GM12891 (cell line): ENCODE measurements around the gene PLEKHA8.

Source experiments
- DNase-seq: peaks from one replicate; pipeline ENCODE4 v3.0.0; 2011; ENCODE audit warnings: low spot score; ENCODE audit not compliant: insufficient read length
- FAIRE-seq: peaks from 2 replicates; lab custom pipeline; 2011; peaks lifted over from hg19 to GRCh38; lab: Jason Lieb, UNC
- PAX5 ChIP-seq: IDR thresholded peaks from 2 replicates; pipeline ENCODE4 v1.6.1; 2011; ENCODE audit warnings: low read length, moderate library complexity, mild to moderate bottlenecking; ENCODE audit not compliant: insufficient read depth, severe bottlenecking
- POLR2A ChIP-seq: IDR thresholded peaks from 2 replicates; pipeline ENCODE4 v1.6.1; 2011; ENCODE audit warnings: low read depth, low read length, control low read depth
- POLR2AphosphoS5 ChIP-seq: IDR thresholded peaks from 2 replicates; pipeline ENCODE4 v1.6.1; 2011; ENCODE audit warnings: low read depth, low read length, control low read depth
- POU2F2 ChIP-seq: IDR thresholded peaks from 2 replicates; pipeline ENCODE4 v1.6.1; 2011; ENCODE audit warnings: low read depth, mild to moderate bottlenecking, control low read depth, low read length, moderate library complexity
- SPI1 ChIP-seq: IDR thresholded peaks from 2 replicates; pipeline ENCODE4 v1.6.1; 2011; ENCODE audit warnings: low read depth, low read length, control low read depth
- TAF1 ChIP-seq: IDR thresholded peaks from 2 replicates; pipeline ENCODE4 v1.6.1; 2011; ENCODE audit warnings: low read depth, low read length, control low read depth

Gene PLEKHA8

DNA sequence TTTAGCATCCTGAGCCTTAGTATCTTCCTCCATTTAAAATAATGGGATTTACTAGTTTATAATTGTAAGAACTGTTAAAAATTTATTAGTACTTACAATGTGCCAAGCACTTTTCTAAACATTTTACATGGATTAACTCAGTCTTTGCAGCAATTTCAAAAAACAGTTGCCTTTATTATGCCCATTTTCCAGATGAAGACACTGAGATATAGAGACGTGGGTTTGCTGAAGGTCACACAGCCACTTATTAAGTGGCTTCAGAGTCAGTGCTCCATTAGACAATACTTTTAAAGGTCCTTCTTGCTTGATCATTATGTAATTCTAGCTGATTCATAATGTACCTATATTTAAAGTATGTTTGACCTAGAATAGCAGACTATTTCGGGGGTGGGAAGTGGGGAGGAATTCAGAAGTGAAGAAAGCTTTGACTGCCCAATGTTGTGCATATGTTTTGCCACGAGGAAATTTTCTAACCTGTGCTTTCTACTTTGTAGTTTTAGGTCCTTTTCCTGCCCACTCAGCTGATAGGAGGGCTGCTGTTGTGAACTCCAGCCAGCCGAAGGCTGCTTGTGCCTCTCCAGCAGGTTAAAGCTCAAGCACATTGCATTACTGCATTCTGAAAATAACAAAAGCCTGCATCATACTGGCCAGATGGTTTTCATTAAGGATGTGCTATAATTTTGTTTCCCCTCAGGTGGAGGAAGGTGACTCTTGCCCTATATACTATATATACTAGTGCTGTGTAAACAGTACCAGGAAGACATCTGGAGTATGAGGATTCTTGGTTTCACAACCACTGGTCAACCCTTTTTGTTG is 4.3 kb downstream of the PLEKHA8 start:
- no peak for DNase-seq
- 0 out of 2 replicates have a peak, but pooled peaks have one; percentile 10 for TF ChIP-seq SPI1
- TF ChIP-seq POU2F2: no peak
- no peak for TF ChIP-seq TAF1
- no peak for FAIRE-seq

DNA sequence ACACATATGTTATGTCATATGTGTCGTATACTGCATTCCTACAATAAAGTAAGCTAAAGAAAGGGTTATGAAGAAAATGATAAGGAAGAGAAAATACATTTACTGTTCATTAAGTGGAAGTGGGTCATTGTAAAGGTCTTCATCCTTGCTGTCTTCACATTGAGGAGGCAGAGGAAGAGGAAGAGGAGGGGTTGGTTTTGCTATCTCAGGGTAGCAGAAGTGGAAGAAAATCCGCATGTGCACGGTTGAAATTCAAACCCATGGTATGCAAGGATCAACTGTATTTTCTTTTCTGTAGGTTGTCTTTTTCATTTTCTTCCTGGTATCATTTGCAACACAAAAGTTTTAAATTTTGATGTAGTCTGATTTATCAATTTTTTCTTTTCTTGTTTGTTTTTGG is 6.3 kb downstream of the PLEKHA8 start:
- FAIRE-seq: no peak
- TF ChIP-seq SPI1 (no peak), POLR2AphosphoS5 (no peak), POU2F2 (no peak), PAX5 (no peak), TAF1 (no peak), POLR2A (no peak)
- no peak for DNase-seq

DNA sequence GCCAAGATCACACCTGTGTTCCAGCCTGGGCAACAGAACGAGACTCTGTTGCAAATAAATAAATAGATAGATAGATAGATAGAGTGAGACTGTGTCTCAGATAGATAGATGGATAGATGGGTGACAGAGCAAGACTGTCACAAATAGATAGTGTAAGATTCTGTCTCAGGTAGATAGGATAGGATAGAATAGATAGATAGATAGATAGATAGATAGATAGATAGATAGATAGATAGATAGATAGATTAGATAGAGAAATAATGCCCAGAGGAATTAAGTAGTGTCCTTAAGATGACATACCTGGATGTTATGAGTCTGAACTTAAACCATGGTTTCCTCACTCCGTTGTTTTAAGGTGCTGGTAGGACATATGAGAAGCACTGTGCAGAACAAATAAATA is 8.0 kb downstream of the PLEKHA8 start:
- DNase-seq: no peak
- FAIRE-seq: no peak
- TF ChIP-seq POLR2AphosphoS5 (no peak), PAX5 (no peak), POLR2A (no peak), POU2F2 (no peak), TAF1 (no peak), SPI1 (no peak)

DNA sequence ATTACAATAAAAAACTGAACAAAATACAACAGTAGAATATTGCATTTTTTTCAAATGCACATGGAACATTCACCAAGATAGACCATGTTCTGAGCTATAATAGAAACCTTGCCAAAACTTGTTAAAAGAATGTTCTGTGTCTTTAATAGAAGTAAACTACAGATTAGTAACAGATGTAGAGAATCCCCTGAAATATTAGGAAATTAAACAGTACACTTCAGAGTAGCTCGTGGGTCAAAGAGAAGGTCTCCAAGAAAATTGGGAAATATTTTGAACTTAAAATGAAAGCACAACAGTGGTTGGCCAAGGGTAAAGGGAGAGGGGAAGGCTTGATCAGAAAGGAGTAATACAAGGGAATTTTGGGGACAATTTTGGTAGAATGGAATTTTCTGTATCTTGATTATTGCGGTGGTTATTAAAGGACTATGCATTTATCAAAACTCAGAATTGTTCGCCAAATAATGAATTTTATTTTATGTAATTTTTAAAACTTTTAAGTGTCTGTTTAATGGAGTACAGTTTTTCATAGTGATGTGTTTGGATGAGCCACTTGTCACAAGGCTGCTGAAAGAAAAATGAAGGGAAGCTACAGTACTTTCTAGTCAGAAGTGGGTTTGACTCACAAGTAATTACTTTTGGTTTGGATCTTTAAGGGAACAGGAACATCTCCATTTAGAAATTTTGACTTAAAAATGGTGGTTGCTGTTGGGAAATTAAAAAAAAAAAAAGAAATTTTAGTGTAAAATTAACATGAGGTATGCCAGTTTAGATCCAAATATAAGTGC is 10.2 kb downstream of the PLEKHA8 start:
- TF ChIP-seq SPI1 (no peak), POLR2A (no peak), POLR2AphosphoS5 (no peak), POU2F2 (no peak), TAF1 (no peak), PAX5 (no peak)
- FAIRE-seq: no peak
- DNase-seq: no peak

DNA sequence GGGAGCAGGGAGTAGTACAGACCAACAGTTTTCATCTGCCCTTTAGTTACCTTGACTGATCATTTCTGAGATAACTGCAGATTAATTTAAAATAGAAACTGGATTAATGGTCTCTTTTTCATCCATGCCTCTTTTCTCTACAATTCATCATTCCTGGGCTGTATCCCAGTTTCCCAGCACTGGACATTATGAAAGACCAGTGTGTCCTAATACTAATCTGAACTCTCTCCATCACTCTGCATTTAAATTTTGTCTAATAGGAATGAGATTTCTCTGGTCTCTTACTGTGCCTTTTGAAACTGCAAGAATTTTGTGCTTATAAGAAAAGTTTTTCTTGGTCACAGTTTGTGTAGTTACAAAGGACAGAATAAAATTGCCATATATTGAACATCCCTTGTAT is 12.7 kb downstream of the PLEKHA8 start:
- TF ChIP-seq POLR2AphosphoS5: no peak
- TF ChIP-seq POU2F2: no peak
- no peak for TF ChIP-seq POLR2A
- no peak for TF ChIP-seq SPI1
- TF ChIP-seq TAF1: no peak
- TF ChIP-seq PAX5: no peak
- FAIRE-seq (no peak), DNase-seq (no peak)

DNA sequence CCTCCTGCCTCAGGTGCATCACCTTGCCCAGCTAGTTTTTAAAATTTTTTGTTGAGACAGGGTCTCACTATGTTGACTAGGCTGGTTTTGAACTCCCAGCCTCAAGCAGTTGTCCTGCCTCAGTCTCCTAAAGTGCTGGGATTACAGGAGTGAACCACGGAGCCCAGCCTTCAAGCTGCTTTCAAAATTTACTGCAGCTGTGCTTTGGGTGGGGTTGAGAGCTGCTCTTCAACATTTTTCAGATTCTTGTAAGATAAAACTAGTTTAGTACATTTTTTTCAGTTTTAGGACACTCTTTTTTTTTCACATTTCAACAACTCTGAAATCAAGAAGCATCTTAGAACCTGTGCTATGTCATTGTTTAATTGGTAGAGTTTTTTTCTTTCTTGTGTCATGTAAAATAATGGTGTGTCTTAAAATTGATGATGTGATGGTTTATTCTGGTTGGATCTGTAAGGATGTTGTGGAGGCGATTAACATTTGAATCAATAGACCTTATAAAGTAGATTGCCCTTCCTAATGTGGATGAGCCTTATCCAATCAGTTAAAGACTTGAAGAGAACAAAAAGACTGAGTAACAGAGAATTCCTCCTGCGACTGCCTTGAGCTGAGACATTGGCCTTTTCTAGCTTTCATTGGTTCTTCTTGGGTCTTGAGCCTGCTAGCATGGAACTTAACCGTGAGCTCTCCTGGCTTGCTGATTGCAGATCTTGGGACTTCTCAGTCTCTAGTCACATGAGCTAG is 13.5 kb downstream of the PLEKHA8 start:
- DNase-seq: no peak
- no peak for TF ChIP-seq POU2F2
- no peak for TF ChIP-seq TAF1
- no peak for TF ChIP-seq POLR2A
- TF ChIP-seq PAX5: no peak
- TF ChIP-seq SPI1: no peak
- no peak for TF ChIP-seq POLR2AphosphoS5
- FAIRE-seq: no peak

DNA sequence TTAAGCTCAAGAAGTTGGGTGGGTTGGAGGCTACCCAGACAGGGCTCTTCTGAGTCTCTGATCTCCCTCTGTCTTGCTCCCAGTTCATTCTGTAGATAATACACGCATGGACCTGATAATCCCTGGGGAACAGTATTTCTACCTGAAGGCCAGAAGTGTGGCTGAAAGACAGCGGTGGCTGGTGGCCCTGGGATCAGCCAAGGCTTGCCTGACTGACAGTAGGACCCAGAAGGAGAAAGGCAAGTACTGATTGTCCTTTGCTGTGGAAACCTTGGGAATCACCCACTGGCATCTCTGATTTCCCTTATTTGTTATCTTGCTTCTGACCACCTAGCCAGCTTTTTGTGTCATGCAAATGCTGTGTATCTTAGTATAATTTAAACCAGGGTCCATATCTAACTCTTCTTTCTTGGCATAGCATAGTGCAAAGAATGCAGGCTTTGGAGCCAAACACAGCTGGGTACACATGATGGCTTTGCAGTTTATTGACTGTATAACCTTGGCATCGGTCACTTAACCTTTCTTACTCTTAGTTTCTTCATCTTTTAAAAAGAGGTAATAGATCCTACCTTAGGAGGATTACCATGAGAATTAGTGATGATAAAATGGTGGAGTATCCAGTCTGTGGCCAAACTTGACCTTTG is 18.0 kb downstream of the PLEKHA8 start:
- TF ChIP-seq POLR2AphosphoS5: no peak
- no peak for TF ChIP-seq PAX5
- TF ChIP-seq SPI1: no peak
- no peak for TF ChIP-seq TAF1
- no peak for TF ChIP-seq POU2F2
- no peak for TF ChIP-seq POLR2A
- no peak for FAIRE-seq

DNA sequence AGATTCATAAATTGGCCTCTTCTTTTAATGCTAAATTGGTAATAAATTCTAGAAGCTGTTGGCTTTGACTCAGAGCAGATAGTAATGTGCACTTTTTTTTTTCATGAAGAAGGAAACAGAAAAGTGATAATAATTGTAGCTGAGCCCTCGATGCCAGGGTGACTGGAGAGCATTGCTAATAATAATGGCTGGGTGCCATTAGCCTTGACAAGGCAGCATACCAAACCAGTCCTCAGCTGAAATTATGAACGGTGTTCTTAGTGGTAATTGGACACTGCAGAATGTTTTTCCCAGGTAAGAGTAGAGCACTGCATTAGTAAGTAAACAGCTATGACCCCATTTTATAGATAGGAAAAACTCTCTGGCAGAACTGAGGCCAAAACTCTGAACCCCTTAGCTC is 18.9 kb downstream of the PLEKHA8 start:
- FAIRE-seq (no peak), DNase-seq (no peak)
- TF ChIP-seq TAF1 (no peak), PAX5 (no peak)

More for the DNA sequence above, 18.0 kb downstream of the PLEKHA8 start:
- no peak for DNase-seq

DNA sequence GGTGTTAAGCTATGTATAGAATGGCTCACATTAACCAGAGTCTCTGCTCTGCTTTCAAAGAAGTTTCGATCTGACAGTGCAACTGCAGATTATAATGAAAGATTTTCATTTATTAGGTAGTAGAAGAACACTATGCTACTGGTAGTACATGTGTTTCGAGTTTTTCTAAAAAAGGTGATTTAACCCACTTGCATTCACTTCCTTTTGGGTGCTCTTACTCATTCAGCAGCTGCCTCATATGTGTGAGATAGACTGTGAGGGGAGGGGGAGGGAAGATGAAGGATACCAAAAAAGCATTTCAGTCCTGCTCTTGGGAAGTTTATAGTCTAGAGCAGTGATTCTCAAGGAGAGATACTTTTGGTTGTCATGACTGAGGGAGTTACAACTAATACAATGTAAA is 20.4 kb downstream of the PLEKHA8 start:
- TF ChIP-seq SPI1 (0 out of 2 replicates have a peak, but pooled peaks have one; percentile 15), POLR2A (no peak)
- peak; percentile 86 for FAIRE-seq
- no peak for DNase-seq
